HEK293 (cell line): ENCODE data around the gene RIPPLY2.

Experiments
- CTCF ChIA-PET: fragments of 350-600 bp; formaldehyde crosslinking; extraction: SDS; loops from one replicate; lab custom pipeline; 2021; ENCODE audit warnings: antibody characterized with exemption; lab: Yijun Ruan, JAX
- POLR2A ChIA-PET: fragments of 300-600 bp; formaldehyde crosslinking; extraction: SDS; loops from one replicate; lab custom pipeline; 2020; ENCODE audit warnings: antibody characterized with exemption, inconsistent platforms; lab: Yijun Ruan, JAX
- H3K27ac ChIP-seq: fragments of 200-500 bp; sonication (Bioruptor generic); 2 replicates; pipeline ENCODE4 v1.5.1; 2014; ENCODE audit warnings: low read depth, low read length, control low read depth, inconsistent platforms; ENCODE audit errors: extremely low read depth
- H3K36me3 ChIP-seq, 2 experiments: fragments of 200-500 bp in 1 of 2; sonication (Bioruptor generic) in 1 of 2; 1 replicate in 1 of 2; 2 replicates in 1 of 2; pipeline ENCODE4 v1.5.1; 2014 to 2017; ENCODE audit warnings: inconsistent platforms in 2 of 2, low read length in 2 of 2; ENCODE audit not compliant: control insufficient read depth in 2 of 2, insufficient read depth in 1 of 2
- H3K4me1 ChIP-seq: fragments of 200-500 bp; sonication (Bioruptor generic); 2 replicates; pipeline ENCODE4 v1.5.1; 2014; ENCODE audit warnings: mild to moderate bottlenecking, low read length, inconsistent platforms; ENCODE audit not compliant: control insufficient read depth, insufficient read depth
- H3K4me3 ChIP-seq: 2 replicates; pipeline ENCODE4 v1.5.1; 2011; ENCODE audit warnings: low read depth, mild to moderate bottlenecking, control low read depth, low read length, moderate library complexity
- H3K9me3 ChIP-seq: fragments of 200-500 bp; sonication (Bioruptor generic); 2 replicates; pipeline ENCODE4 v1.5.1; 2014; ENCODE audit warnings: low read depth, low read length, inconsistent platforms; ENCODE audit not compliant: control insufficient read depth, insufficient read depth
- BCL11B ChIP-seq: fragments of 450-650 bp; formaldehyde crosslinking; IDR thresholded peaks from 2 replicates; pipeline ENCODE4 v1.5.1; 2016; ENCODE audit warnings: low read depth, missing biosample characterization, missing genetic modification characterization
- ZBTB48 ChIP-seq: fragments of 450-650 bp; formaldehyde crosslinking; IDR thresholded peaks from 2 replicates; pipeline ENCODE4 v1.5.1; 2016; ENCODE audit warnings: missing biosample characterization, missing genetic modification characterization
- ZNF157 ChIP-seq: fragments of 450-650 bp; formaldehyde crosslinking; IDR thresholded peaks from 2 replicates; pipeline ENCODE4 v1.5.1; 2016; ENCODE audit warnings: missing biosample characterization, missing genetic modification characterization
- ZNF184 ChIP-seq: fragments of 450-650 bp; IDR thresholded peaks from 2 replicates; pipeline ENCODE4 v1.5.1; 2018; ENCODE audit warnings: missing biosample characterization, mild to moderate bottlenecking, missing genetic modification characterization
- ZNF221 ChIP-seq: fragments of 450-650 bp; formaldehyde crosslinking; IDR thresholded peaks from 2 replicates; pipeline ENCODE4 v1.5.1; 2017; ENCODE audit warnings: missing biosample characterization, missing genetic modification characterization, borderline replicate concordance
- ZNF354C ChIP-seq: fragments of 450-650 bp; formaldehyde crosslinking; IDR thresholded peaks from 2 replicates; pipeline ENCODE4 v1.5.1; 2016; ENCODE audit warnings: missing biosample characterization, missing genetic modification characterization, low read depth, borderline replicate concordance
- ZNF501 ChIP-seq: fragments of 450-650 bp; formaldehyde crosslinking; IDR thresholded peaks from 2 replicates; pipeline ENCODE4 v1.5.1; 2016; ENCODE audit warnings: missing biosample characterization, missing genetic modification characterization
- ZNF660 ChIP-seq: fragments of 450-650 bp; IDR thresholded peaks from 2 replicates; pipeline ENCODE4 v1.5.1; 2018; ENCODE audit warnings: missing biosample characterization, mild to moderate bottlenecking, missing genetic modification characterization
- ZNF776 ChIP-seq: fragments of 450-650 bp; formaldehyde crosslinking; IDR thresholded peaks from 2 replicates; pipeline ENCODE4 v1.5.0; 2017; ENCODE audit warnings: missing biosample characterization, missing genetic modification characterization, borderline replicate concordance
- TF ChIP-seq, protein P1 (sequence below): fragments of 450-650 bp; formaldehyde crosslinking; IDR thresholded peaks from 2 replicates; pipeline ENCODE4 v1.5.1; 2016; ENCODE audit warnings: missing biosample characterization, missing genetic modification characterization, low read depth
- TF ChIP-seq, protein P2 (sequence below): fragments of 450-650 bp; formaldehyde crosslinking; IDR thresholded peaks from 2 replicates; pipeline ENCODE4 v1.5.1; 2016; ENCODE audit warnings: missing biosample characterization, missing genetic modification characterization
- TF ChIP-seq, protein P3 (sequence below): fragments of 450-650 bp; formaldehyde crosslinking; IDR thresholded peaks from 2 replicates; pipeline ENCODE4 v1.5.1; 2016; ENCODE audit warnings: missing biosample characterization, missing genetic modification characterization
- TF ChIP-seq, protein P4 (sequence below): fragments of 450-650 bp; formaldehyde crosslinking; IDR thresholded peaks from 2 replicates; pipeline ENCODE4 v1.5.1; 2017; ENCODE audit warnings: missing biosample characterization, missing genetic modification characterization

RIPPLY2 gene

GRCh38 chr6:83873869-83874268, 20.7 kb downstream of the RIPPLY2 start:
- POLR2A ChIA-PET, result interaction anchor here (0.6 kb wide), 1 partner anchor 14 kb away, joined by 7 read pairs; no protein-coding TSS in a partner anchor
- no peak for TF ChIP-seq ZNF354C (tag by site-specific recombination)
- no peak for TF ChIP-seq ZNF184
- no peak for TF ChIP-seq ZNF157 (tag by site-specific recombination)
- no peak for TF ChIP-seq ZNF660 (tag by site-specific recombination)
- TF ChIP-seq BCL11B (tag by site-specific recombination), result no peak
- TF ChIP-seq, protein P1, sequence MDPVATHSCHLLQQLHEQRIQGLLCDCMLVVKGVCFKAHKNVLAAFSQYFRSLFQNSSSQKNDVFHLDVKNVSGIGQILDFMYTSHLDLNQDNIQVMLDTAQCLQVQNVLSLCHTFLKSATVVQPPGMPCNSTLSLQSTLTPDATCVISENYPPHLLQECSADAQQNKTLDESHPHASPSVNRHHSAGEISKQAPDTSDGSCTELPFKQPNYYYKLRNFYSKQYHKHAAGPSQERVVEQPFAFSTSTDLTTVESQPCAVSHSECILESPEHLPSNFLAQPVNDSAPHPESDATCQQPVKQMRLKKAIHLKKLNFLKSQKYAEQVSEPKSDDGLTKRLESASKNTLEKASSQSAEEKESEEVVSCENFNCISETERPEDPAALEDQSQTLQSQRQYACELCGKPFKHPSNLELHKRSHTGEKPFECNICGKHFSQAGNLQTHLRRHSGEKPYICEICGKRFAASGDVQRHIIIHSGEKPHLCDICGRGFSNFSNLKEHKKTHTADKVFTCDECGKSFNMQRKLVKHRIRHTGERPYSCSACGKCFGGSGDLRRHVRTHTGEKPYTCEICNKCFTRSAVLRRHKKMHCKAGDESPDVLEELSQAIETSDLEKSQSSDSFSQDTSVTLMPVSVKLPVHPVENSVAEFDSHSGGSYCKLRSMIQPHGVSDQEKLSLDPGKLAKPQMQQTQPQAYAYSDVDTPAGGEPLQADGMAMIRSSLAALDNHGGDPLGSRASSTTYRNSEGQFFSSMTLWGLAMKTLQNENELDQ (tag by site-specific recombination), result no peak
- no peak for TF ChIP-seq ZNF501 (tag by site-specific recombination)
- TF ChIP-seq, protein P2, sequence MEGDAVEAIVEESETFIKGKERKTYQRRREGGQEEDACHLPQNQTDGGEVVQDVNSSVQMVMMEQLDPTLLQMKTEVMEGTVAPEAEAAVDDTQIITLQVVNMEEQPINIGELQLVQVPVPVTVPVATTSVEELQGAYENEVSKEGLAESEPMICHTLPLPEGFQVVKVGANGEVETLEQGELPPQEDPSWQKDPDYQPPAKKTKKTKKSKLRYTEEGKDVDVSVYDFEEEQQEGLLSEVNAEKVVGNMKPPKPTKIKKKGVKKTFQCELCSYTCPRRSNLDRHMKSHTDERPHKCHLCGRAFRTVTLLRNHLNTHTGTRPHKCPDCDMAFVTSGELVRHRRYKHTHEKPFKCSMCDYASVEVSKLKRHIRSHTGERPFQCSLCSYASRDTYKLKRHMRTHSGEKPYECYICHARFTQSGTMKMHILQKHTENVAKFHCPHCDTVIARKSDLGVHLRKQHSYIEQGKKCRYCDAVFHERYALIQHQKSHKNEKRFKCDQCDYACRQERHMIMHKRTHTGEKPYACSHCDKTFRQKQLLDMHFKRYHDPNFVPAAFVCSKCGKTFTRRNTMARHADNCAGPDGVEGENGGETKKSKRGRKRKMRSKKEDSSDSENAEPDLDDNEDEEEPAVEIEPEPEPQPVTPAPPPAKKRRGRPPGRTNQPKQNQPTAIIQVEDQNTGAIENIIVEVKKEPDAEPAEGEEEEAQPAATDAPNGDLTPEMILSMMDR, result no peak
- TF ChIP-seq, protein P3, sequence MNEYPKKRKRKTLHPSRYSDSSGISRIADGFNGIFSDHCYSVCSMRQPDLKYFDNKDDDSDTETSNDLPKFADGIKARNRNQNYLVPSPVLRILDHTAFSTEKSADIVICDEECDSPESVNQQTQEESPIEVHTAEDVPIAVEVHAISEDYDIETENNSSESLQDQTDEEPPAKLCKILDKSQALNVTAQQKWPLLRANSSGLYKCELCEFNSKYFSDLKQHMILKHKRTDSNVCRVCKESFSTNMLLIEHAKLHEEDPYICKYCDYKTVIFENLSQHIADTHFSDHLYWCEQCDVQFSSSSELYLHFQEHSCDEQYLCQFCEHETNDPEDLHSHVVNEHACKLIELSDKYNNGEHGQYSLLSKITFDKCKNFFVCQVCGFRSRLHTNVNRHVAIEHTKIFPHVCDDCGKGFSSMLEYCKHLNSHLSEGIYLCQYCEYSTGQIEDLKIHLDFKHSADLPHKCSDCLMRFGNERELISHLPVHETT (tag by site-specific recombination), result no peak
- TF ChIP-seq ZNF776 (tag by site-specific recombination), result no peak
- CTCF ChIA-PET, result interaction anchor here (1.2 kb wide), 1 partner anchor 347 kb away, joined by 3 read pairs; no protein-coding TSS in a partner anchor
- no peaks in the 10 kb centered on the region; a peak in 1 of 3 replicates for H3K36me3 ChIP-seq
- no peak overlapping the region for H3K27ac ChIP-seq
- H3K9me3 ChIP-seq, result no peaks in the 10 kb centered on the region
- no peak overlapping the region for H3K4me3 ChIP-seq
- no peaks in the 10 kb centered on the region for H3K4me1 ChIP-seq

DNA sequence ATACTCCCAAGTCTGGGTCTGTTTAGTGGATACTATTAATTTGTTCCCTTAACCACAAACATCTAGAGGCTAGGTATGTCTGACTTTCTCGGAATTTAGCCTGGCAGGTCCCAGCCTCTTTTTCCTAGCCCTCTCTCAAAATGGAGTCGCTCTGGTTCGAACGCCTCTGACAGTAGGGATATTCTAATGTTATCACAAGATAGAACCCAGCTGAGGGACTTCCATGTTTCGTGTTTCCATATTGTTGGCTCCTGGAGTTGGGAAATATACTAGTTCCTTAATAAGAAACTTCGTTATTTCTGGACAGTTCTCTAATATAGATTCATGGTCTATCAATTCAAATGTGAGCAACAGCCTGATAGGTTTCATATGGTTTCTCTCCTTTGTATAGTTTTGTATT, 22.7 kb downstream of the RIPPLY2 start:
- Histone ChIP-seq H3K9me3 (no peaks in the 10 kb centered on the region), H3K4me1 (no peaks in the 10 kb centered on the region), H3K4me3 (no peak overlapping the region), H3K36me3 (no peaks in the 10 kb centered on the region; a peak in 1 of 3 replicates), H3K27ac (no peak overlapping the region)
- TF ChIP-seq ZNF221 (tag by site-specific recombination), result no peak
- POLR2A ChIA-PET, result no interaction called here
- CTCF ChIA-PET, result no interaction called here

- TF ChIP-seq, protein P4, sequence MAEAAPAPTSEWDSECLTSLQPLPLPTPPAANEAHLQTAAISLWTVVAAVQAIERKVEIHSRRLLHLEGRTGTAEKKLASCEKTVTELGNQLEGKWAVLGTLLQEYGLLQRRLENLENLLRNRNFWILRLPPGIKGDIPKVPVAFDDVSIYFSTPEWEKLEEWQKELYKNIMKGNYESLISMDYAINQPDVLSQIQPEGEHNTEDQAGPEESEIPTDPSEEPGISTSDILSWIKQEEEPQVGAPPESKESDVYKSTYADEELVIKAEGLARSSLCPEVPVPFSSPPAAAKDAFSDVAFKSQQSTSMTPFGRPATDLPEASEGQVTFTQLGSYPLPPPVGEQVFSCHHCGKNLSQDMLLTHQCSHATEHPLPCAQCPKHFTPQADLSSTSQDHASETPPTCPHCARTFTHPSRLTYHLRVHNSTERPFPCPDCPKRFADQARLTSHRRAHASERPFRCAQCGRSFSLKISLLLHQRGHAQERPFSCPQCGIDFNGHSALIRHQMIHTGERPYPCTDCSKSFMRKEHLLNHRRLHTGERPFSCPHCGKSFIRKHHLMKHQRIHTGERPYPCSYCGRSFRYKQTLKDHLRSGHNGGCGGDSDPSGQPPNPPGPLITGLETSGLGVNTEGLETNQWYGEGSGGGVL (tag by site-specific recombination), result no peak
- peak; percentile 99 for TF ChIP-seq ZBTB48 (tag by site-specific recombination)
- POLR2A ChIA-PET, result interaction anchor here (1.2 kb wide), 1 partner anchor 19 kb away, joined by 9 read pairs; the partner anchor contains the start of gene CYB5R4
- Histone ChIP-seq H3K36me3 (no peaks in the 10 kb centered on the region; a peak in 1 of 3 replicates), H3K27ac (no peak overlapping the region), H3K4me1 (peaks cover 8% of the 10 kb centered on the region; the same call in 1 of the 2 replicates), H3K4me3 (no peak overlapping the region), H3K9me3 (no peaks in the 10 kb centered on the region)
- CTCF ChIA-PET, result interaction anchor here (0.7 to 2.0 kb wide), 6 partner anchors 10 to 543 kb away, joined by 3 to 8 read pairs (median 4); partner anchors contain the start of gene CYB5R4
Measured at GRCh38 chr6:83878902-83879644, 25.9 kb downstream of the RIPPLY2 start.
